VCaP (cell line): ENCODE results near the gene KCP.

Source experiments
- H3K27ac ChIP-seq: fragments of 450-650 bp; 2 replicates; pipeline ENCODE4 v1.5.1; 2017
- TF ChIP-seq, protein P1 (sequence below): fragments of 450-650 bp; conservative IDR thresholded peaks from 2 replicates; pipeline ENCODE4 v1.5.1; 2017; ENCODE audit warnings: mild to moderate bottlenecking, moderate library complexity

KCP gene

GRCh38 chr7:128831178-128831993 is 79.1 kb downstream of the KCP start:
- H3K27ac ChIP-seq: no peak overlapping the region

GRCh38 chr7:128830231-128831177 is 80.0 kb downstream of the KCP start, which contains the start of gene FLNC:
FLNC (plus strand) TSS chr7:128830406; CDS start chr7:128830638, 232 bp downstream.
- TF ChIP-seq, protein P1, sequence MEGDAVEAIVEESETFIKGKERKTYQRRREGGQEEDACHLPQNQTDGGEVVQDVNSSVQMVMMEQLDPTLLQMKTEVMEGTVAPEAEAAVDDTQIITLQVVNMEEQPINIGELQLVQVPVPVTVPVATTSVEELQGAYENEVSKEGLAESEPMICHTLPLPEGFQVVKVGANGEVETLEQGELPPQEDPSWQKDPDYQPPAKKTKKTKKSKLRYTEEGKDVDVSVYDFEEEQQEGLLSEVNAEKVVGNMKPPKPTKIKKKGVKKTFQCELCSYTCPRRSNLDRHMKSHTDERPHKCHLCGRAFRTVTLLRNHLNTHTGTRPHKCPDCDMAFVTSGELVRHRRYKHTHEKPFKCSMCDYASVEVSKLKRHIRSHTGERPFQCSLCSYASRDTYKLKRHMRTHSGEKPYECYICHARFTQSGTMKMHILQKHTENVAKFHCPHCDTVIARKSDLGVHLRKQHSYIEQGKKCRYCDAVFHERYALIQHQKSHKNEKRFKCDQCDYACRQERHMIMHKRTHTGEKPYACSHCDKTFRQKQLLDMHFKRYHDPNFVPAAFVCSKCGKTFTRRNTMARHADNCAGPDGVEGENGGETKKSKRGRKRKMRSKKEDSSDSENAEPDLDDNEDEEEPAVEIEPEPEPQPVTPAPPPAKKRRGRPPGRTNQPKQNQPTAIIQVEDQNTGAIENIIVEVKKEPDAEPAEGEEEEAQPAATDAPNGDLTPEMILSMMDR: no peak
- peak within 1 kb of the TSS; percentile 57; the same call in 1 of the 2 replicates for H3K27ac ChIP-seq

More at GRCh38 chr7:128831178-128831993, 79.1 kb downstream of the KCP start:
- TF ChIP-seq, protein P1: no peak

DNA sequence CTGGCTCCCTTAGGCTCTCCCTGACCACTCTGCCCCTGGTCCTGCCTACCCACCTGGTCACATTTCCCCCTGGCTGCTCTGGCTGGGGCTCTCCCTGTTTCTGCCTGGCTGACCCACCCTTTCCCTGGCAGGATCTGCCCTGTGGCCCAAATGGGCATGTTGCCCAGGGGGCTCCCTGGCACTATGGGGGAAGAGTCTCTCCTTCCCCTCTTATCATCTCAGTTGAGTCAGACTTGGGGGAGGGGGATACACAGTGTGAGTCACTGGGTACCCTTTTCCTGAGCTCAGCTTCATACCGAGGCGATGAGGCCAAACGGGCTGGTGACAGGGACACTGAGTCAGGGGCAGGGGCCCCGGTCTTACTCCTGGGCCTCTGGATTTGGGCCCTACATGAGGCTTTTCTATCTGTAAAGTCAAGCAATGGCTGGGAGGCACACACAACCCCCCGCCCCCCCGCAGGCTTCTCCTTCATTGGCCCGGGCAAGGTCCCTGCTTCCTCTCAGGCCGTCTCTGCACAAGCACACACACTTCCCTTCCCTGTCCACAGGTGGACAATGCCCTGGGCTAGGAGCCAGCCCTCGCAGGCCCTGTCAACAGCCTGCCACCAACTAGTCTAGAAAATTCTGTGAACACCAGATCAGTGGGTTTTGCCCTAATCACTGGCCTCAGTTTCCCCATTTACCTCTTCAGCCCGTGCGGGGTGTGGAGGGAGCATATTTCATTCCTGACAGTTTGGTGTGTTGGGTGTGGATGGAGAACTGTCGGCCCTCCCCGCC is 80.9 kb downstream of the KCP start:
- H3K27ac ChIP-seq: peak overlapping the region; percentile 57; the same call in 1 of the 2 replicates
- TF ChIP-seq, protein P1: no peak

GRCh38 chr7:128827971-128828711 is 82.4 kb downstream of the KCP start:
- H3K27ac ChIP-seq: no peak overlapping the region

DNA sequence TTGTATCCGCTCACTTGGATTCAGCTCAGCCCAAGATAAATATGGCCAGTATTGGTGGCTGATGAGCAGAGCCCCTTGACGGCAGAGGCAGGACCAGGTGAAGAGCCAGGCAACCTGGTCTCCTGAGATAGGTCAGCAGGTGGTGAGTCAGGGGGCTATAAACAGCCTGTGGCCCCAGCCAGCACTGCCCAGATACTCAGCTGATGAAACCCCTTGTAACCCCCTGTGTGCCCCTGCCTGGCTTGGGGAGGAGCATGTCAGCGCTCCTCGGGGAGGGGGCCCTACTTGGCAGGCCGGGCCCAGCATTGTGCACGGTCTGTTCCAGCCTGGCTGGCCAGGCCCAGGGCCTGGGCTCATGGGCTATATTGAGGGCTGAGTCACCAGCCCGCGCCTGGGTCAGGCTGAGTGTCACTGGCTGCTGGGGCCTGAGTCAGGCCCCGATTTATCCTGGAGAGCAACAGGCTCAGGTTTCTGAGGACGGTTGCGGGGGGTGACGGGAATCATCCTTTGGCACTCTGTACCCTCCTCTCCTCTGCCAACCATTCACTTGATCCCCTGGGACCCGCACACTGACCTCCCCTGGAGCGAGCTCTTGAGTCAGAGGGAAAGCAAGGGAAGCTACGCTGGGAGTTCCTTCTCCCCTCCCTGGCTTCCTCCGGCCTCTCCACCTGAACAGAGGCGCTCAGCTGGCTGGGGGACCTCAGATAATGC is 83.1 kb downstream of the KCP start:
- no peak overlapping the region for H3K27ac ChIP-seq
- TF ChIP-seq, protein P1: no peak

More at GRCh38 chr7:128827971-128828711, 82.4 kb downstream of the KCP start:
- TF ChIP-seq, protein P1: no peak

DNA sequence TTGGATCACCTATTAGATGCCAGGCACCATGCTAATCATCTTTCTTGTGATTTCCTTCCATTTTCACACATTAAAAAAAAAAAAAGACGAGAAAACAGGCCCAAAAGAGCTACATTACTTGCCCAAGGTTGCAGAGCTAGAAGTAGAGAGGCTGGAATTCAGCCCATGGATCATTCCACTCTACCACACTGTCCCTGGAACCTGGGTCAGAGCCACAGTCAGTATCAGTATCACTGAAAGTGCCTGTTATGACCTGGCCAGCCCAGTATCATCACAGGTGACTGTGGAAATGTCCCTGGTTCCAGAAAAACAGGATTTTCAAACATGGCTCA is 83.6 kb downstream of the KCP start:
- H3K27ac ChIP-seq: no peak overlapping the region
- TF ChIP-seq, protein P1: no peak
